ENCODE data around the gene LCE3D.

- peak; percentile 50 for TF ChIP-seq CTCF (IDR thresholded peaks at IDR 0.05; ENCODE audit: borderline replicate concordance, extremely low read depth, low read length, poor library complexity, severe bottlenecking)
- TF ChIP-seq EZH2 (IDR thresholded peaks at IDR 0.05; ENCODE audit: borderline replicate concordance, low read depth, low read length, severe bottlenecking): no peak
Observed at GRCh38 chr1:152623203-152623844, 43.0 kb upstream of the LCE3D start.

Measured in DND-41 (cell line).